Mammary epithelial cell (primary cell): ENCODE measurements around the gene TIE1.

Experiments
- EZH2 ChIP-seq: IDR thresholded peaks from 2 replicates; pipeline ENCODE4 v1.6.1; 2012; ENCODE audit warnings: low read length, inconsistent platforms, borderline replicate concordance
- TF ChIP-seq, protein P1 (sequence below), 2 donors: IDR thresholded peaks in 1 of 2; conservative IDR thresholded peaks in 1 of 2; 2 replicates each; pipeline ENCODE4 v1.5.1; 2011 to 2012; ENCODE audit warnings: inconsistent platforms in 2 of 2, low read length in 2 of 2, mild to moderate bottlenecking in 2 of 2, control low read depth in 1 of 2, low read depth in 1 of 2; ENCODE audit not compliant: insufficient read depth in 1 of 2; ENCODE audit errors: extremely low read depth in 1 of 2

DNA sequence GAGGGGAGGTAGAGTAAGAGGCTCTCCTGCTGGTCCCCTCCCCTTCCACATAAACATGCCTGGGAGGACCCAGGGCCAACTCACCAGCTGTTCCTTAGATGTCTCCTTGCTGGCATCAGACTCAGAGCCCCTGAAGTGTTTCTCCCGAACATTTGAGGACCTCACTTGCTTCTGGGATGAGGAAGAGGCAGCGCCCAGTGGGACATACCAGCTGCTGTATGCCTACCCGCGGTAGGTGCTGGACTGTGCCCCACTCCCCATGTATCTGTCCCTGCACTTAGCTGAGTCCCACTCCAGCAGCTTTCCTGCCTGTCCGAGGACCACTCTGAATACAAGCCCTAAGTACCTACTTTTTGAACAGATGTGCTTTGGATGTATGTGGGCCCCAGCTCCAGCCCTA, 37.2 kb downstream of the TIE1 start:
- no peak for TF ChIP-seq EZH2
- TF ChIP-seq, protein P1, sequence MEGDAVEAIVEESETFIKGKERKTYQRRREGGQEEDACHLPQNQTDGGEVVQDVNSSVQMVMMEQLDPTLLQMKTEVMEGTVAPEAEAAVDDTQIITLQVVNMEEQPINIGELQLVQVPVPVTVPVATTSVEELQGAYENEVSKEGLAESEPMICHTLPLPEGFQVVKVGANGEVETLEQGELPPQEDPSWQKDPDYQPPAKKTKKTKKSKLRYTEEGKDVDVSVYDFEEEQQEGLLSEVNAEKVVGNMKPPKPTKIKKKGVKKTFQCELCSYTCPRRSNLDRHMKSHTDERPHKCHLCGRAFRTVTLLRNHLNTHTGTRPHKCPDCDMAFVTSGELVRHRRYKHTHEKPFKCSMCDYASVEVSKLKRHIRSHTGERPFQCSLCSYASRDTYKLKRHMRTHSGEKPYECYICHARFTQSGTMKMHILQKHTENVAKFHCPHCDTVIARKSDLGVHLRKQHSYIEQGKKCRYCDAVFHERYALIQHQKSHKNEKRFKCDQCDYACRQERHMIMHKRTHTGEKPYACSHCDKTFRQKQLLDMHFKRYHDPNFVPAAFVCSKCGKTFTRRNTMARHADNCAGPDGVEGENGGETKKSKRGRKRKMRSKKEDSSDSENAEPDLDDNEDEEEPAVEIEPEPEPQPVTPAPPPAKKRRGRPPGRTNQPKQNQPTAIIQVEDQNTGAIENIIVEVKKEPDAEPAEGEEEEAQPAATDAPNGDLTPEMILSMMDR (conservative IDR thresholded peaks at IDR 0.05 in 1 of 2, IDR thresholded peaks at IDR 0.05 in 1 of 2; ENCODE audit: extremely low read depth in 1 of 2, insufficient read depth in 1 of 2, low read depth in 1 of 2, low read length in 2 of 2): no peak
